Fibroblast of pulmonary artery (primary cell): ENCODE measurements around the gene CPNE9.

Source experiments
- DNase-seq: peaks from one replicate; pipeline ENCODE4 v3.0.0-alpha.2; 2010; ENCODE audit warnings: low read depth
- H3K4me3 ChIP-seq: replicated peaks from 2 replicates; pipeline ENCODE4 v1.5.1; 2011; ENCODE audit warnings: low read depth, mild to moderate bottlenecking, control low read depth, low read length, moderate library complexity
- CTCF ChIP-seq: IDR thresholded peaks from 2 replicates; pipeline ENCODE4 v1.5.1; 2011; ENCODE audit warnings: mild to moderate bottlenecking, control low read depth, low read length, inconsistent platforms; ENCODE audit errors: missing control alignments

CPNE9 gene

DNA sequence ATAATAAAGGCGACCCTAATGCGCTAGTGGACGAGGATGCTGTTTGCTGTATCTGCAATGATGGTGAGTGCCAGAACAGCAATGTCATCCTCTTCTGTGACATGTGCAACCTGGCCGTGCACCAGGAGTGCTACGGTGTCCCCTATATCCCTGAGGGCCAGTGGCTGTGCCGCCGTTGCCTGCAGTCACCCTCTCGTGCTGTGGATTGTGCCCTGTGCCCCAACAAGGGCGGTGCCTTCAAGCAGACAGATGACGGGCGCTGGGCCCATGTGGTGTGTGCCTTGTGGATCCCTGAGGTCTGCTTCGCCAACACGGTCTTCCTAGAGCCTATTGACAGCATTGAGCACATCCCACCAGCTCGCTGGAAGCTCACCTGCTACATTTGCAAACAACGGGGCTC is 35.5 kb downstream of the CPNE9 start:
- no peak overlapping the region for H3K4me3 ChIP-seq
- TF ChIP-seq CTCF, result no peak
- DNase-seq, result no peak

DNA sequence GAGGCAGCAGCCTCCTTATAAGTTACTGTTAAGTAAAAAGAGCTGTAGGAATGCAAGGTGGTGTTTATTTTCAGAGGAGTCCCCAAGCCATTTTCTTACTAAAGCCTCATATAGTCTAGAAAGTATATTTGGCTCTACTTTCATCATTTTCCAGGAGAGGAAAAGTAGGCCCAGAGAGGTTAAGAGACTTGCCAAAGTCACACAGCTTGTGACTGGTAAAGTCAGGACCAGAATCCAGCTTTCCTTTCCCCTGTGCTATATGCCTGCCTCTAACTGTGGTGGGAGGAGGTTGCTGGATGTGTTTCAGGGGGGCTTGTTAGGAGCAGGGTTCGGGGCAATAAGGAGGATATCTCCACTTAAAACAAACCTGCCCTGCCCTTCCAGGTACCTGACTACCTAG is 38.9 kb downstream of the CPNE9 start:
- DNase-seq, result no peak
- H3K4me3 ChIP-seq, result no peak overlapping the region
- TF ChIP-seq CTCF, result no peak

- DNase-seq, result no peak
- H3K4me3 ChIP-seq, result no peak overlapping the region
- TF ChIP-seq CTCF, result no peak
These were observed 39.9 kb downstream of the CPNE9 start for GRCh38 chr3:9743548-9743947.

DNA sequence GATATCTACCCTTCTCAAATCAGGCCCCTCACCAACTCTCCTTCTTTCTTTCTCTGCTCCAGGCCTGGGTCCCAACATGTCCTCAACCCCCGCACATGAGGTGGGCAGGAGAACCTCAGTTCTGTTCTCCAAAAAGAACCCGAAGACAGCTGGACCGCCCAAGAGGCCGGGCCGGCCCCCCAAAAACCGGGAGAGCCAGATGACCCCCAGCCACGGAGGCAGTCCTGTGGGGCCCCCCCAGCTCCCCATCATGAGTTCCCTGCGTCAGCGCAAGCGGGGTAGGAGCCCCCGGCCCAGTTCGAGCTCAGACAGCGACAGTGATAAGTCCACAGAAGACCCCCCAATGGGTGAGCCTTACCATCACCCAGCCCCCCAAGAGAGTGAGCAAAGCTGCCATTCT is 40.5 kb downstream of the CPNE9 start:
- no peak for DNase-seq
- no peak for TF ChIP-seq CTCF
- H3K4me3 ChIP-seq, result no peak overlapping the region

DNA sequence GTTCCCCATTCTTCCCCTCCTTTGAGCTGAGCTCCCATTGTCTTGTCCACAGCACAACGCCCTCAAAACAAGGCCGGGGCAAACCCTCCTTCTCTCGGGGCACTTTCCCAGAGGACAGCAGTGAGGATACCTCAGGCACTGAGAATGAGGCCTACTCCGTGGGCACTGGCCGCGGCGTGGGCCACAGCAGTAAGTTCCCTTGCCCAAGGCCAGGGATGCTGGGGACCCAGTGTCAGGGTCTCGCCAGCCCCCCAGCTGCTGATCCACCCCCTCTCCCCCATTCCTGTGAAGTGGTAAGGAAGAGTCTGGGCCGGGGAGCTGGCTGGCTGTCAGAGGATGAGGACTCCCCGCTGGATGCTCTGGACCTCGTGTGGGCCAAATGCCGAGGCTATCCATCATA is 41.9 kb downstream of the CPNE9 start:
- no peak overlapping the region for H3K4me3 ChIP-seq
- DNase-seq, result no peak
- TF ChIP-seq CTCF, result no peak

- no peak for TF ChIP-seq CTCF
- peak; percentile 92 for DNase-seq
- H3K4me3 ChIP-seq, result no peak overlapping the region
These were observed 42.7 kb downstream of the CPNE9 start for GRCh38 chr3:9746330-9746729.

- peak; percentile 63 for DNase-seq
- H3K4me3 ChIP-seq, result no peak overlapping the region
- no peak for TF ChIP-seq CTCF
These were observed 43.6 kb downstream of the CPNE9 start for GRCh38 chr3:9747267-9747666.
